Transverse colon (tissue), 4 donors: ENCODE results near the gene TMEM42.

Experiments used
- CTCF ChIP-seq, 5 experiments: fragments of 200-600 bp in 3 of 5; fragments of 450-650 bp in 2 of 5; sonication (generic) in 3 of 5; IDR thresholded peaks; 1 replicate in 2 of 5; 2 replicates in 3 of 5; pipeline ENCODE4 v1.5.1; 2016 to 2017; ENCODE audit warnings: antibody characterized with exemption in 5 of 5, inconsistent platforms in 3 of 5, mild to moderate bottlenecking in 2 of 5, moderate library complexity in 1 of 5
- EP300 ChIP-seq: sonication (generic); formaldehyde crosslinking; IDR thresholded peaks from one replicate; pipeline ENCODE4 v1.6.1; 2017; ENCODE audit warnings: antibody characterized with exemption, low read depth
- POLR2A ChIP-seq: fragments of 450-650 bp; IDR thresholded peaks from one replicate; pipeline ENCODE4 v1.6.1; 2016; ENCODE audit warnings: antibody characterized with exemption, mild to moderate bottlenecking, moderate library complexity
- POLR2AphosphoS5 ChIP-seq, 3 donors: sonication (generic); formaldehyde crosslinking; IDR thresholded peaks; one replicate each; pipeline ENCODE4 v1.6.1; 2016; ENCODE audit warnings: antibody characterized with exemption in 3 of 3

GRCh38 chr3:44890258-44890657 lies 28.5 kb downstream of the TMEM42 start:
- TF ChIP-seq CTCF (IDR thresholded peaks at IDR 0.05) (no peak), POLR2A (no peak), POLR2AphosphoS5 (IDR thresholded peaks at IDR 0.05) (no peak), EP300 (no peak)
